Measurements from ENCODE around the gene LIAS.

Gene LIAS

DNA sequence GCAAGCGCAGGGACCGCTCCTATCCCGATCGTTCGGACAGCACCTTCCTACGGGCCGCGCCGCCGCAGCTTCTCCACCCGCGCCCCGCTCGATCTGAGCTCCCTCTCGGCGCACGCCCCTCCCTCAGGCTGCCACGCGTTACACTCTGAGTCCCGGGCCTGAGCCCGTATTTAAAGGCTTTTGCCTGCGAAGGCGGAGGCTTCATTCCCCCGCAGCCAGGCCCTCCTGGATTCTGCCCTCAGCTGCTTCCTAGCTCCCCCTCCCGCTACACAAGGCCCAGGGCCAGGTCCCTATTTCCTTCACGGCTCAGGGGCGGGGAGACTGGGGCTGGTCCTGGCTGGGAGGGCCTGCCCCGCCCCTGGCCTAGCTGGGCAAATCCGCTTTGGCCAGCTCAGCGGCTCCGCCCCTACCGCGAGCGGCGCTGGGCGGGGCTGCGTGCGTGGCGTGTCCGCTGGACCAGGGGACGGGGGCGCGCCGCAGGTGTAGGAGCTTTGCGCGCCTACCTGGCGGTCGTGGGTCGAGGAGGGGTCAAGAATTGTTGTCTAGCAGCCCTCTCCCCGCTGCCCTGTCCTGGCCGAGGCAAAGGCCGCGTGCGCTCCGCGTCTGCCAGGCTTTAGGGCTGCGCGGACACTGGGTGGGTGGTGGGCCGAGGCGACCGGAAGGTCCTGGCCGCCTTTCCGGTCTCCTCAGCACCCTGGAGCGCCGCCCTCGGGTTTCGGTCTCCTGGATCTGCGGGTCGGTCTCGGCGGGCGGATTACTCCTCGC, 68.6 kb downstream of the LIAS start, which contains the start of gene UGDH:
UGDH (minus strand) TSS at position 144 of the 765 bp plus-strand sequence. CDS start 5,927 bp downstream, outside the sequence.
- TF ChIP-seq CTCF (IDR thresholded peaks at IDR 0.05) = no peak

GRCh38 chr4:39528061-39528465, 69.2 kb downstream of the LIAS start:
- no peak for TF ChIP-seq CTCF (IDR thresholded peaks at IDR 0.05)

All from LNCAP (cell line).